Neural crest cell (in vitro differentiated cells): Measurements from ENCODE around the gene MED9. TPM values are rescaled to one million over a fixed set of nuclear protein-coding genes. Genes with fewer than 3 reads are reported as not detected.

Source experiments
- DNase-seq: peaks from one replicate; pipeline ENCODE4 v3.0.0; 2021; ENCODE audit warnings: low read depth, mixed read lengths, low spot score
- H3K27ac Mint-ChIP-seq: one replicate; pipeline ENCODE4 v1.8.0; 2021; ENCODE audit warnings: mild to moderate bottlenecking, mixed read lengths; ENCODE audit not compliant: unreplicated experiment
- H3K27me3 Mint-ChIP-seq: 2 replicates; pipeline ENCODE4 v1.8.0; 2021; ENCODE audit warnings: low read depth, mild to moderate bottlenecking, mixed read lengths
- H3K36me3 Mint-ChIP-seq: 2 replicates; pipeline ENCODE4 v1.8.0; 2021; ENCODE audit warnings: low read depth, mild to moderate bottlenecking, mixed read lengths
- H3K4me1 Mint-ChIP-seq: 2 replicates; pipeline ENCODE4 v1.8.0; 2021; ENCODE audit warnings: mixed read lengths
- H3K4me3 Mint-ChIP-seq: one replicate; pipeline ENCODE4 v1.8.0; 2021; ENCODE audit warnings: mild to moderate bottlenecking, mixed read lengths
- H3K9me3 Mint-ChIP-seq: 2 replicates; pipeline ENCODE4 v1.8.0; 2021; ENCODE audit warnings: mixed read lengths
- total RNA-seq: library from RNA; stranded (reverse); gene quantifications from 2 replicates; pipeline ENCODE4 v1.2.1, GENCODE V29; 2021
- TF ChIP-seq, protein P1 (sequence below): fragments of 200-600 bp; sonication (generic); conservative IDR thresholded peaks from 2 replicates; pipeline ENCODE4 v1.5.0; 2021; ENCODE audit warnings: antibody characterized with exemption, mild to moderate bottlenecking

Gene MED9
- total RNA-seq, 1 donor from 2014 or later = 20.5 TPM

DNA sequence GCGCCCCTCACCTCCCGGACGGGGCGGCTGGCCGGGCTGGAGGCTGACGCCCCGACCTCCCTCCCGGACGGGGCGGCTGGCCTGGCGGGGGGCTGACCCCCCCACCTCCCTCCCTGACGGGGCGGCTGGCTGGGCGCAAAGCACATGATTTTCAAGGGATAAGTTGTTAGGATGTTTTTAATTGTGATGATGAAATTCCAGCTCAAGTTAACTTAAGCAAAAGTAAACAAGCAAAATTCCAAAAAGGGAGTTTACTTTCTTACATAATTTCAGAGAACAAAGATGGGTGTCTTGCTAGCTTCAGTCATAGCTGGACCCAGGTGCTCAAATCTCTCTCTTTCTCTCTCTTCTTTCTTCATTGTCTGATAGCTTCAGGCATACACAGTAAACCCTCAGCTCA, 33.6 kb upstream of the MED9 start:
- Mint-ChIP-seq H3K36me3 (peaks cover 3% of the 10 kb centered on the region), H3K9me3 (peaks cover 5% of the 10 kb centered on the region), H3K4me3 (no peak overlapping the region), H3K27me3 (peaks cover 4% of the 10 kb centered on the region), H3K4me1 (peaks cover 8% of the 10 kb centered on the region), H3K27ac (no peak overlapping the region)
- TF ChIP-seq, protein P1, sequence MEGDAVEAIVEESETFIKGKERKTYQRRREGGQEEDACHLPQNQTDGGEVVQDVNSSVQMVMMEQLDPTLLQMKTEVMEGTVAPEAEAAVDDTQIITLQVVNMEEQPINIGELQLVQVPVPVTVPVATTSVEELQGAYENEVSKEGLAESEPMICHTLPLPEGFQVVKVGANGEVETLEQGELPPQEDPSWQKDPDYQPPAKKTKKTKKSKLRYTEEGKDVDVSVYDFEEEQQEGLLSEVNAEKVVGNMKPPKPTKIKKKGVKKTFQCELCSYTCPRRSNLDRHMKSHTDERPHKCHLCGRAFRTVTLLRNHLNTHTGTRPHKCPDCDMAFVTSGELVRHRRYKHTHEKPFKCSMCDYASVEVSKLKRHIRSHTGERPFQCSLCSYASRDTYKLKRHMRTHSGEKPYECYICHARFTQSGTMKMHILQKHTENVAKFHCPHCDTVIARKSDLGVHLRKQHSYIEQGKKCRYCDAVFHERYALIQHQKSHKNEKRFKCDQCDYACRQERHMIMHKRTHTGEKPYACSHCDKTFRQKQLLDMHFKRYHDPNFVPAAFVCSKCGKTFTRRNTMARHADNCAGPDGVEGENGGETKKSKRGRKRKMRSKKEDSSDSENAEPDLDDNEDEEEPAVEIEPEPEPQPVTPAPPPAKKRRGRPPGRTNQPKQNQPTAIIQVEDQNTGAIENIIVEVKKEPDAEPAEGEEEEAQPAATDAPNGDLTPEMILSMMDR = no peak
- DNase-seq = no peak

- Mint-ChIP-seq H3K9me3 (peaks cover 5% of the 10 kb centered on the region), H3K36me3 (peaks cover 3% of the 10 kb centered on the region), H3K27ac (no peak overlapping the region), H3K4me1 (peaks cover 8% of the 10 kb centered on the region), H3K4me3 (no peak overlapping the region), H3K27me3 (peaks cover 4% of the 10 kb centered on the region)
- TF ChIP-seq, protein P1 = no peak
- DNase-seq = no peak
Observed at GRCh38 chr17:17445296-17445924, 31.4 kb upstream of the MED9 start.

DNA sequence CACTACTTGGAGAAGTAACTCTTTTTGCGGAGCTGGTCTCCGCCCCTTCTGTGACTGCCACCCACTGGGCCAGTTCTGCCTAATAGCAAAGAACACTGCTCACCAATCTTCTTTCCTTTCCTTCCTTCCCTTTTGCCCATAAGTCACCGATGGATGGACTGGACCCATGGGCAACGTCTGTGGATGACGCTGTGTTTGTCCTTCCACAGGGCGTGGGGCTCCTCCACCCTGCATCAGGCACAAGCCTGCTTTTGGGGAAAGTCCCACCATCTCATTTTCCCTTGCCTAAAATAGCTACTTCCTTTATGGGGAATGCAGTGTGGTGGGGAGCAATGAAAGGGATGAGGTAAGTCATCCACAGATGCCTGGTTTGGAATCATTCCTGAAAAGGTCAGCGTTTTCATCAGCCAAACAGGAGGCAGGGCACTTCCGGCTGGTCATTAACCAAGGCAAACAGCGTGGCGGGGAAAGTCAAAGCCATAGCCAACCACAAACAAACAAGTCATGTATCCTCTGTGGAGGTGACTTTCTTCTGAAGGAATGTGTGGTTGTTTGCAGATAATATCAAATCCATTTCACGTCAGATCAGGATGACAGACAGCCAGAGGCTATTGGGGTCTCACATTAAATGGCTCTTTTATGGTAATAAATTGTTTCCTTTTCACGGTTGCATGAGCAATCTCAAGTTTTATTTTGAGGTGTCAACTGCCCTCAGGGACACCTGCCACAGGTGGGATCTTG, 30.7 kb upstream of the MED9 start:
- no peak for DNase-seq

GRCh38 chr17:17446666-17447155, 30.1 kb upstream of the MED9 start:
- TF ChIP-seq, protein P1 = no peak
- Mint-ChIP-seq H3K27me3 (peaks cover 4% of the 10 kb centered on the region), H3K9me3 (peaks cover 3% of the 10 kb centered on the region), H3K36me3 (peaks cover 3% of the 10 kb centered on the region), H3K4me3 (no peak overlapping the region), H3K27ac (no peak overlapping the region), H3K4me1 (peaks cover 5% of the 10 kb centered on the region)
- DNase-seq = no peak

More for the DNA sequence above, 30.7 kb upstream of the MED9 start:
- peaks cover 3% of the 10 kb centered on the region for H3K36me3 Mint-ChIP-seq
- H3K9me3 Mint-ChIP-seq = peaks cover 5% of the 10 kb centered on the region
- H3K4me1 Mint-ChIP-seq = peaks cover 8% of the 10 kb centered on the region
- H3K27ac Mint-ChIP-seq = no peak overlapping the region
- H3K4me3 Mint-ChIP-seq = no peak overlapping the region
- TF ChIP-seq, protein P1 = no peak
- H3K27me3 Mint-ChIP-seq = peaks cover 4% of the 10 kb centered on the region

GRCh38 chr17:17447264-17447663, 29.5 kb upstream of the MED9 start:
- peaks cover 5% of the 10 kb centered on the region for H3K4me1 Mint-ChIP-seq
- no peak overlapping the region for H3K4me3 Mint-ChIP-seq
- TF ChIP-seq, protein P1 = no peak
- DNase-seq = no peak
- H3K27ac Mint-ChIP-seq = no peak overlapping the region
- peaks cover 3% of the 10 kb centered on the region for H3K9me3 Mint-ChIP-seq
- H3K27me3 Mint-ChIP-seq = peaks cover 4% of the 10 kb centered on the region
- H3K36me3 Mint-ChIP-seq = peaks cover 3% of the 10 kb centered on the region
